HCT116 (cell line): ENCODE data around the gene LZTS3.

Experiments used
- POLR2A ChIP-seq: IDR thresholded peaks from 2 replicates; pipeline ENCODE4 v1.7.0; 2011; ENCODE audit warnings: borderline replicate concordance; ENCODE audit not compliant: insufficient read depth, insufficient read length; ENCODE audit errors: extremely low read depth
- POLR2AphosphoS5 ChIP-seq: IDR thresholded peaks from 2 replicates; pipeline ENCODE4 v1.6.1; 2011; ENCODE audit warnings: mild to moderate bottlenecking, low read depth, low read length, moderate library complexity
- ZNF274 ChIP-seq: fragments of 200-500 bp; sonication (Bioruptor generic); IDR thresholded peaks from 2 replicates; pipeline ENCODE4 v1.6.1; 2014; ENCODE audit warnings: mild to moderate bottlenecking, low read depth, low read length, inconsistent platforms
- TF ChIP-seq, protein P1 (sequence below), 3 experiments: fragments of 200-600 bp in 1 of 3; sonication (generic) in 1 of 3; IDR thresholded peaks in 2 of 3; conservative IDR thresholded peaks in 1 of 3; 2 replicates each; pipeline ENCODE4 v1.5.1; 2012 to 2017; ENCODE audit warnings: low read depth in 2 of 3, low read length in 2 of 3, antibody characterized with exemption in 1 of 3, borderline replicate concordance in 1 of 3, control low read depth in 1 of 3, mild to moderate bottlenecking in 1 of 3, mixed read lengths in 1 of 3, mixed run types in 1 of 3, moderate library complexity in 1 of 3; ENCODE audit not compliant: insufficient read depth in 1 of 3
- TF ChIP-seq, protein P2 (sequence below): IDR thresholded peaks from 2 replicates; pipeline ENCODE4 v1.6.1; 2011; ENCODE audit warnings: mild to moderate bottlenecking, low read length, moderate library complexity; ENCODE audit not compliant: insufficient replicate concordance; ENCODE audit errors: extremely low read depth

DNA sequence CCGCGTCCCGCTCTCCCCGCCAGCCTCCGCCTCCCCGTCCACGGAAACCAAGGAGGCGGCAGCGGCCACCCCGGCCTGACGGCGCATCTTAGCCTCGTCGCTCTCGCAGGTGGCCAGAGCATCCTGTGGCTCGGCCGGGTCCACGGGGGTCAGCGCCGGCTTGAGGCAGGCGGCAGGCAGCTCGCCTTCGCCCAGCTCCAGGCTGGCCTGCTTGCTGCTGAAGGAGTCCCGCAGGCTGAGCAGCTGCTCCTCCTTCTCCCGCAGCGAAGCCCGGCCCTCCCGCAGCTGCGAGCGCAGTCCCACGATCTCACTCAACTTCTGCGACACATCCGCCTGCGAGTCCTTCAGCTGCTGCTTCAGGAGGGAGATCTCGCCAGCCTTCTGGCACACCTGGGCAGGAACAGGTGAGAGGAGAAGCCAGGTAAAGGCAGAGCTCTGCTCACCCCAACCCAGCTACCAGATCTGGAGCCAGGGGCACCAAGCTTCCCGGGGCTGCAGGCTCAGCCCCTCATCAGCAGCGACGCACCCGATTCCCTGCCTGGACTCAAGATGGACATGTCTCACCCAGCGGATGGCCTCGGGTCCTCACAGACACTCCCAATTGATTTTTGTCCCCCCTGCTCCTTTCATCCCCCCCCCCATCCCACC lies 8.5 kb downstream of the LZTS3 start:
- TF ChIP-seq, protein P1, sequence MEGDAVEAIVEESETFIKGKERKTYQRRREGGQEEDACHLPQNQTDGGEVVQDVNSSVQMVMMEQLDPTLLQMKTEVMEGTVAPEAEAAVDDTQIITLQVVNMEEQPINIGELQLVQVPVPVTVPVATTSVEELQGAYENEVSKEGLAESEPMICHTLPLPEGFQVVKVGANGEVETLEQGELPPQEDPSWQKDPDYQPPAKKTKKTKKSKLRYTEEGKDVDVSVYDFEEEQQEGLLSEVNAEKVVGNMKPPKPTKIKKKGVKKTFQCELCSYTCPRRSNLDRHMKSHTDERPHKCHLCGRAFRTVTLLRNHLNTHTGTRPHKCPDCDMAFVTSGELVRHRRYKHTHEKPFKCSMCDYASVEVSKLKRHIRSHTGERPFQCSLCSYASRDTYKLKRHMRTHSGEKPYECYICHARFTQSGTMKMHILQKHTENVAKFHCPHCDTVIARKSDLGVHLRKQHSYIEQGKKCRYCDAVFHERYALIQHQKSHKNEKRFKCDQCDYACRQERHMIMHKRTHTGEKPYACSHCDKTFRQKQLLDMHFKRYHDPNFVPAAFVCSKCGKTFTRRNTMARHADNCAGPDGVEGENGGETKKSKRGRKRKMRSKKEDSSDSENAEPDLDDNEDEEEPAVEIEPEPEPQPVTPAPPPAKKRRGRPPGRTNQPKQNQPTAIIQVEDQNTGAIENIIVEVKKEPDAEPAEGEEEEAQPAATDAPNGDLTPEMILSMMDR (IDR thresholded peaks at IDR 0.05 in 2 of 3, conservative IDR thresholded peaks at IDR 0.05 in 1 of 3; ENCODE audit: borderline replicate concordance in 1 of 3, insufficient read depth in 1 of 3, low read depth in 2 of 3, low read length in 2 of 3) = no peak
- TF ChIP-seq ZNF274 = no peak
- TF ChIP-seq, protein P2, sequence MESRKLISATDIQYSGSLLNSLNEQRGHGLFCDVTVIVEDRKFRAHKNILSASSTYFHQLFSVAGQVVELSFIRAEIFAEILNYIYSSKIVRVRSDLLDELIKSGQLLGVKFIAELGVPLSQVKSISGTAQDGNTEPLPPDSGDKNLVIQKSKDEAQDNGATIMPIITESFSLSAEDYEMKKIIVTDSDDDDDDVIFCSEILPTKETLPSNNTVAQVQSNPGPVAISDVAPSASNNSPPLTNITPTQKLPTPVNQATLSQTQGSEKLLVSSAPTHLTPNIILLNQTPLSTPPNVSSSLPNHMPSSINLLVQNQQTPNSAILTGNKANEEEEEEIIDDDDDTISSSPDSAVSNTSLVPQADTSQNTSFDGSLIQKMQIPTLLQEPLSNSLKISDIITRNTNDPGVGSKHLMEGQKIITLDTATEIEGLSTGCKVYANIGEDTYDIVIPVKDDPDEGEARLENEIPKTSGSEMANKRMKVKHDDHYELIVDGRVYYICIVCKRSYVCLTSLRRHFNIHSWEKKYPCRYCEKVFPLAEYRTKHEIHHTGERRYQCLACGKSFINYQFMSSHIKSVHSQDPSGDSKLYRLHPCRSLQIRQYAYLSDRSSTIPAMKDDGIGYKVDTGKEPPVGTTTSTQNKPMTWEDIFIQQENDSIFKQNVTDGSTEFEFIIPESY = no peak
- no peak for TF ChIP-seq POLR2A
- TF ChIP-seq POLR2AphosphoS5 = no peak
